GM21786 (cell line): Measurements from ENCODE around the gene DCTD.

ENCODE experiments used
- ATAC-seq: cut with Tn5 transposase; IDR thresholded peaks from one replicate; pipeline ENCODE4 v1.9.1; 2021; ENCODE audit not compliant: unreplicated experiment

DCTD gene

DNA sequence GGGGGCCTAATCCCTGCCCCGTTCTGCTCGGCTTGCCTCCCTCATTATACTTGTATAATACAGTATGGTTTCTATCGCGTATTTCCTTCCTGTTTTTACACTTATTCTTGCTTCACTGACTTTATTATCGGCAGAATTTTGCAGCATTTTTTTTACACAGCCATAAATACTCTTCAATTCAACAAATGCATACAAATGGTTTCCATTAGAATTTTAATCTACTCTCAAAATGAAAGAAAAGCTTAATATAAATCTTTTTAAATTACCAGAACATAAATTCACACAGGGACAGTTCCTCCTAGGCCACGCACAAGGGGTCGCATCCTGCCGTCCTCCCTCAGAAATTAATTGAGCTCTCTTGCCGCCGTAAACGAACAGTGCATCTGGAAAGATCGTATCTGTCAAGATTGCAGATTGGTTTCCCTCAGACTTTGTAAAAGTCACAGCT, 42.9 kb downstream of the DCTD start:
- no peak for ATAC-seq

- ATAC-seq, result no peak
Observed at GRCh38 chr4:182873726-182874125, 43.5 kb downstream of the DCTD start.

- ATAC-seq, result no peak
Observed at GRCh38 chr4:182873289-182873688, 43.9 kb downstream of the DCTD start.

- ATAC-seq, result no peak
Observed at GRCh38 chr4:182872886-182873285, 44.3 kb downstream of the DCTD start.

GRCh38 chr4:182871616-182872015, 45.6 kb downstream of the DCTD start:
- ATAC-seq, result no peak

DNA sequence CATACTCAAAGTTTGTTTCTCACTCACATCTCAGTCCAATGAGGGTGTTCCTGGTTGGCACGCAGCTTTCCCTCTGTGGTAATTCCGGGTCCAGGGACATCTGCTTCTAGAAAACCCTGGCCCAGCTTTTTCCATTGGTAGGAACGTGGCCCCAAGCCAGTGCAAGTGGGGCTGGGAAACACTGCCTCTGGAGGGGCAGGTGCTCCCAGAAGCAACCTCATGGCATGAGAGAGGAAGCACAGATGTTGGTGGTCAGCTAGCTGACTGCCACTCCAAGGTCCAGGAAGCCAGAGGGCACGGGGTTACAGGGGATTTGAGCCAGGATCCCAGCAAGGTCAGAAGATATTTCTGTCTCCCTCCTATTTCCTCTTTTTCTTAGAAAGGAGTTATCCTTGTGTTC, 47.5 kb downstream of the DCTD start:
- ATAC-seq, result no peak

GRCh38 chr4:182866746-182867145, 50.4 kb downstream of the DCTD start:
- no peak for ATAC-seq

GRCh38 chr4:182863501-182863900, 53.7 kb downstream of the DCTD start:
- ATAC-seq, result no peak

- no peak for ATAC-seq
Observed at GRCh38 chr4:182862921-182863320, 54.3 kb downstream of the DCTD start.

- ATAC-seq, result no peak
Observed at GRCh38 chr4:182862141-182862875, 54.9 kb downstream of the DCTD start.

GRCh38 chr4:182861346-182861745, 55.8 kb downstream of the DCTD start:
- ATAC-seq, result no peak

DNA sequence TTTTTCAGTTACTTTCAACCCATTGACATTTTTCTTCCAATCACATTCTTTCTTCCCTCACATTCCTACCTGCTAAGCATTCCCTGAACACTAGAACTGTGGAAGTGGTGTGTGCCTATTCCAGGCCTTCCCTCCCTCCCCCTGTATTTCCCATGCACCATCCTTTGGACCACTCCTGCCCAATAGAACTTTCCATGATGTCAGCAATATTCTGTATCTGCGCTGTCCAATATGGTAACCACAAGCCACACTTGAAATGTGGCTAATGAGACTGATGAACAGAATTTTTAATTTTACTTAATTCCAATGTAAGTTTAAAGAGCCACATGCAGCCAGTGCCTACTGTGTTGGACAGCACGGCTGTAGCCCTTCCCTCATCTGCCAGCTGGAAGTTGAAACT, 57.5 kb downstream of the DCTD start:
- ATAC-seq, result no peak

GRCh38 chr4:182858711-182859110, 58.5 kb downstream of the DCTD start:
- no peak for ATAC-seq

DNA sequence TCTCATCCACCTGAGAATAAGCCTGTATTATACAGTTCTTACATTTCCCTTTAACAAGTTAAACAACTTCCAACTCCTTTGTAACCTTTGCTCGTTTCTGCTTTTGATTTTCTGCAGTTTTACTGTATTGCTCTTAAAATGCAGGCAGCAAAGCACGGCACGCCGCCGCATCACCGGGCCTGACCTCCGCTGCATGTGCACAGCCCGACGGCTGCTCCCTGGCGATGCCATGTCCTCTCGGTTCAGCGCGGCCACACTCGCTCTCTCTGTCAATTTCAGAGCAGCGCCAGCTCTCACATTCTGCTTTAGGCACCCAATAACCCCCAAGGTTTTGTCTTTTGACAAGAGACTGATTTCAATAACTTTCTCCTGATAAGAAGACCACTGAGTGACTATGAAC, 60.3 kb downstream of the DCTD start:
- no peak for ATAC-seq

DNA sequence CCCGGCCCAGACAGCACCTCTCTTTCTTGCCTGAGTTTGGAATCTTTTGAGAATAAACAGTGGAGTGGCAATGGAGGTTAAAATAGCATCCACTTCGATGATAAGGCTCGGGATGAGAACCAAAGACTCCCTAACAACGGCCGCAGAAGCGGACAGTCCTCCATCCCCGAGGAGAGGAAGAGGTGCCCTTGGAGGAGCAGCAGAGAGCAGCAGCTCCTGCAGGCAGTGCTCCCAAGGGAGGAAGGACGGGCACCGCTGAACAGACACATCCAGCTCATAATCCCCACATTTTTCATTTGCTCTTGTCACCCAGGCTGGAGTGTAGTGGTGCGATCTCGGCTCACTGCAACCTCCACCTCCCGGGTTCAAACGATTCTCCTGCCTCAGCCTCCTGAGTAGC, 61.3 kb downstream of the DCTD start:
- no peak for ATAC-seq

GRCh38 chr4:182855312-182855711, 61.9 kb downstream of the DCTD start:
- no peak for ATAC-seq

DNA sequence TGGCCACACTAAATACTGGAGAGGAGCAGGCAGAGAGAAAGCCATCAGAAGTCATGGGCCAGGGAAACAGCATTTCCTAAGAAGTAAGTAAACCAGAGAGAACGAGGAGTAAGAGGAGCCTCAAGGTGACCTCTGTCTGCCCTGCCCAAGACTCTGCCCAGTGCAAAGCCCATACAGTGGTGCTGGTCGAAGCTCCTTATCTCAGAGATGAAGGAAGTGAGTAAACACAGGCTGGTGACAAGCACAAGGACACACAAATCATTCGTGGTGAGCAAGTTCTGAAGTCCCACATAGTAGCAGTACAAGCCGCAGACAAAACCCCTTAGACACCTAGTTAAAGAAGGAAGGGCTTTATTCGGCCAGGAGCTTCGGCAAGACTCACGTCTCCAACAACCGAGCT, 62.7 kb downstream of the DCTD start:
- no peak for ATAC-seq

DNA sequence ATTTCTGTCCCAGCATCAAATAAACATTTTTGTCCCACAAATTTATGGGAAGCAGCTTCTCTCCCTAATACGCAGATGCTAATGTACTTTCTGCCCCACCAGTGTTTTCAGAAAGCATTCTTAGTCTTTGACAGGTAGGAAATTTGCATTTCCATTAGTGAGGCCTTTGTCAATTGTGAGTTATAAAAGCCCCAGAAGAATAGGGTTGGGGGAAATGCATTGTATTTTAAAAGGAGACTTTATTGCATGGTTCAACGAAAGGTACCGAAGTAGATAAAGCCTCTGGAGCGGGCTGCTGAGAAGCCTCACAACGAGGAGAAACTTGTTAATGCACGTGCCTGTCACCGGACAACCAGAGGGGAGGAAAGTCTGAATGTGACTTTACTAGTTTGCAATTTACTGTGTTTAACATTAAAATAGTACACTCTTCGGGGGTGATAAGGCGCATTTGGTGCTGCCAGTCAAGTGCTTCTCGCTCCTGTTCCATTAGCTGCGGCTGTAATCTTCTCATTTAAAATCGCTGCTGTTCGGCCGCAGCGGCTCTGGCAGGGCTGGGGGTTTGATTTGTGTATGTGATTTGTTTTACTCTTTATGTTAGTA, 63.4 kb downstream of the DCTD start:
- no peak for ATAC-seq

DNA sequence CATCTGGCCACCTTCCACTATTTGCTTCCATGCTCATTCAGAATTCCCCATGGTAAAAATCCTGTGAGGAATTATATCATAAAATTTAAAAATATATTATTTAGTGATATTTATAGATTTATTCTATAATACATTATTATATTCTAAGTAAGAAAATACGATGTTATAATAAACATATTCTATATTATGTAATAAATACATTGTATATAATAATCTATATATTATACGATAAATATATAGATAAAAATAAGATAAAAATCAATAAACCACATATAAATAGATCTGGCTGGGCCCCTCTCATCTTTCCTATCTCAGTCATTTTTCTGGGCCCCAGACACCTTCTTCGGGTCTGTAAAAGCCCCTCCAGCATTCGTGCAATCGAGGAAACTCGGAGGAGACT, 68.5 kb downstream of the DCTD start:
- ATAC-seq, result no peak

- no peak for ATAC-seq
Observed at GRCh38 chr4:182847576-182848450, 69.4 kb downstream of the DCTD start.

GRCh38 chr4:182846036-182846435, 71.2 kb downstream of the DCTD start:
- ATAC-seq, result no peak

DNA sequence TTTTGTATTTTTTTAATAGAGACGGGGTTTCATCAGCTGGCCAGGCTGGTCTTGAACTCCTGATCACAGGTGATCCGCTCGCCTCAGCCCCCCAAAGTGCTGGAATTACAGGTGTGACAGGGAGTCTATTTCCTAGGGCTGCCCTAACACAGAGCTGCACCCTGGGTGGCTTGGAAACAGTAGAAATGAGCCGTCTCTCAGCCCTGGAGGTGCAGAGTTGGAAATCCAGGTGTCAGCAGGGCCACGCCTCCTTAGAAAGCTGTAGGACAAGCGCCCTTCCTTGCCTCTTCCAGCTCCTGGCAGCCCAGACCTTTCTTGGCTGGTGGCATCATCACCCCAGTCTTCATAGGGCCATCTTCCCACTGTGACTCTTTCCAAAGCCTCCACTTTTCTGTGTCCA, 71.6 kb downstream of the DCTD start:
- ATAC-seq, result no peak
